GM21529 (cell line): ENCODE results near the gene ADARB2.
"Not testable (repeated sequence)": the region's sequence is repeated elsewhere in the genome, so short reads cannot be mapped to it uniquely, and the experiment has no call there.

Source experiments
- ATAC-seq: cut with Tn5 transposase; IDR thresholded peaks from one replicate; pipeline ENCODE4 v1.9.1; 2021; ENCODE audit not compliant: unreplicated experiment

The ADARB2 gene

DNA sequence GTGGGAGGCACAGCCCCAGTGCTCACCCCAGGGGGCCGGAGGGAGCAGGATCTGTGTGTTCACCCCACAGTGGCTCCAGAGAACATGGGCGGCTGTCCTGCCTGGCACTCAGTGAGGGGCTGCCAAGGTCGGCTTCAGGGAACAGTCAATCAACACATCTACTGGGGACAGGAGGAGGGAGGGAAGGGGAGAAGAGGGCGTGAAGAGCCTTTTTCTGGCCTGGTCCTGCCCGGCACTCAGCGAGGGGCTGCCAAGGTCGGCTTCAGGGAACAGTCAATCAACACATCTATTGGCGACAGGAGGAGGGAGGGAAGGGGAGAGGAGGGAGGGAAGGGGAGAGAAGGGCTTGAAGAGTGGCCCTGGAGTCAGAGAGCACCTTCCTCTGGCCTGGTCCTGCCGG lies 184.9 kb downstream of the ADARB2 start:
- ATAC-seq, result no peak

DNA sequence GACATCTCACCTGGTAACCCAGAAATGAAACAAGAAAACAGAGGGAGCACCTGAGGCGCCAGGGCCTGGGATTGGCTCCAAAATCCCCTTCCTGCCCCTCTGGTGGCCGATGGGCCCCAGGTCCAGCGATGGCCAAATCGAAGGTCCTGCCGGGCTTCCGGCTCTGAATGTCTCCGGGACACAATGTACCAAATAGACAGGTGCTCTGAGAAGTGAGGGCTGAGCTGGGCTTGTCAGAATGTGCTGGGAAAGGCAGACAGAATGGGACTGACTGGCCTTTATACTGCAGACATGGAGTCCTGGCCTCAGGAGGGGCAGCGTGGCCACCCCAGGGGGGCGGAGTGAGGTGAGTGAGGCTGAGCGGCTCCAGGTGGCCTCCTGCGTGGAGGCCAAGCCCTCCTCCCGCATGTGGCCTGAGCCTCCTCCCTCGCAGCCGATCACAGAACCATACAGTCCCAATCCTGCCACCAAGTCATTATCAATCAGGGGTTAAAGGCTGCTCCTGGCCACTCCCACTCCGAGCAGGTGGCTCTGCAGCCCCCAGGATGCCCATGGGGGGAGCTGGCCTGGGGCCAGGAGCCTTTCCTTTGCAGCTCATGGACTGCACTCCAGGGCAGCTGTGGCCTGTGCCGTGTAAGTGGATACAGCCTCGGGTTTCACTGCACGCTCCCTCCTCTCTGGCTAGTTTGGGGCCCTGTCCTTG lies 185.5 kb downstream of the ADARB2 start:
- no peak for ATAC-seq

DNA sequence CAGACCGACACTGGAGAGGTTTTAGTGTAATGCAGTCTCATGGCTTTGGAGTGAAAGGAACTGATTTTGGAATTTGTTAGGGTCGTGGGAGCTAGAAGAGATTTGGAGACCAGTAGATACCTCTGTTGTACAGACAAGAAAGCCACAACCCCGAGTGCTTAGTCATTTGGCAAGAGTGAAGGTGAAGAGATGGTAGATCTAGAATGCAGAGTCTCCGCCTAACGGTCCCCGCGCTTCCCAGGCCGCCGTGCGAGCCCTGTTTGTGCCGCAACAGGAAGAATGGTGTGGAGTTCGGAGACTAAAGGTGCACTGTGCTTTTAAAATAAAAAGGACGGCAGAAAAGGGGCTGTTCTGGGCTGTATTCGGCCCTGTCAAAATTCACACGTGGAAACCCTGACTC lies 186.7 kb downstream of the ADARB2 start:
- no peak for ATAC-seq

DNA sequence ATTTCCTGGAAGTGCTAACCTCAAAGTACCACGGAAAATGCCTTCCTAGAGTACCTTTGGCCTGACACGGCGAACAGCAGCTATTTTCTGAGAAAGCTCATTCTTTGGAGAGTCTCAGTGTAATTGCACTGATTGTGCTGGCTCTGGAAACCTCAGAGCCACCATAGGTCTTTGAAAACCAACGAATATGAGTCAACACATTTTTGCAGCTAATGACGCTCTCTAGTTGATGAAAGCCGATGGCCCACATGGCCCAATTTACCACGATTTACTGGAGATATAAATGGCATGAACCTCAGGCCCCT lies 187.1 kb downstream of the ADARB2 start:
- no peak for ATAC-seq

DNA sequence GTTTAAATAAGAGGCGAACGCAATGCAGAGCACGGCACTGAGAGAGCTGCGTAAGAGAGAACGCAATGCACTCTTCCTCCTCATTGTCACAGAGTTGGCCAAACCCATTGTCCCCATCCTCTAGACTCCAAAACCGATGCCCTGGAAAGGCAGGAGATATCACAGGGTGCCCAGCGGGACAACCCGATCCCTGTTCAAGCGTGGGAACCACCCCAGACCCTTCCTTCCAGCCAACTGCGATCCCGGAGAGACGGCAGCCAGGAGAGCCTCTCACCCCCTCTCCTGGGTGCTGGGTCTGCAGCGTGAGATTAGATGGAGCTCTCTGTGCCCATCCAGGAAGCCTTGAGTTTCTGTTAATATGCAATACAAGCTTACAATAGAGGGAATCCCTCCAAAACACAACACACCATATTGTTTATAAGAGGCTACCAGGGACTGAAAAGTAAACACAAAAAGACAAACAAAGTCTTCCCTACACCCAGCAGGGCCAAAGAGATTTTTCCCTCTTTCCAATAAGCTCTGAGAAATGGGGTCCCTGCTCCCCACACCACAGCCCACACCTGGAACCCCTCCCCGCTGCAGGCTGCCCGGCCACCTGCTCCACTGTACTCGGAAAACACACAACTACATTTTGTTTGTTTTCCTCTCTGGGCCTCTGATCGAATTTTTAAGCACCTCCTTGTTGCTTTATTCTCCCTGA lies 187.6 kb downstream of the ADARB2 start:
- ATAC-seq, result no peak

DNA sequence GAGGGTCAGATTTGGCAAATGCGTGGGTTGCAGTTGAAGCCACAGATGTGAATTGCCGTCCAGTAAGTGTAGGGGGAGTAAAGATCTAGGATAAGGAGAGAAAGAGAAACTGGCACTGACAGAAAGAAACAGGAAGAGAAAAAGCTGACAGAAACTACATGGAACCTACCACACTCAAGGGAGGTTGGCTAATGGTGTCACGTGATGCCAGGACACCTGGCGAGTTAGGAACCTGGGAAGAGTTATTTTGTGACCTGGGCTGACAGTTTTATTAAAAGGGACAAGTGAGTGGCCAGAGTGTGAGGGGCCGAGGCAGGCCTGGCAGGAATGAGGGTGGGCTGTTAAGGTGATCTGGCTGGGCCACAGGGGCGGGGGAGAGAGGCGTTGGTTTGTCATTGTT lies 188.7 kb downstream of the ADARB2 start:
- ATAC-seq, result no peak

DNA sequence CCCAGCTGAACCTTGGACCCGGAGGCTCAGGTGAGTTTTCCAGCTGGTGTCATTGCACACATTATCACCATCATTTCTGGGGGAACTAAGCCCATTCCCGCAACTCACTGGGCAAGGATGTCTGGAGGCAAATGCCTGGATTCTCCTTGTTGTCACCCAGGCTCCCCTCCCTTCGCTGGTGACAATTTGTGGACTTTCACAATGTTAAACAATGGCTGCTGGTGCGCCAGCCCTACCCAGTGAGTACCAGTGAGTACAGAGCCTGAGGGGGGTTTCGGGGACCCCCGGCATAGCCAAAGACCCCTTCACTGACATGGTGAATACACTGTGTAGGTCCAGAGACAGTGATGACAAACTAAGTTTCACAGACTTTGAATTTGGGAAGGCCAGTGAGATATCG lies 189.2 kb downstream of the ADARB2 start:
- ATAC-seq, result no peak

DNA sequence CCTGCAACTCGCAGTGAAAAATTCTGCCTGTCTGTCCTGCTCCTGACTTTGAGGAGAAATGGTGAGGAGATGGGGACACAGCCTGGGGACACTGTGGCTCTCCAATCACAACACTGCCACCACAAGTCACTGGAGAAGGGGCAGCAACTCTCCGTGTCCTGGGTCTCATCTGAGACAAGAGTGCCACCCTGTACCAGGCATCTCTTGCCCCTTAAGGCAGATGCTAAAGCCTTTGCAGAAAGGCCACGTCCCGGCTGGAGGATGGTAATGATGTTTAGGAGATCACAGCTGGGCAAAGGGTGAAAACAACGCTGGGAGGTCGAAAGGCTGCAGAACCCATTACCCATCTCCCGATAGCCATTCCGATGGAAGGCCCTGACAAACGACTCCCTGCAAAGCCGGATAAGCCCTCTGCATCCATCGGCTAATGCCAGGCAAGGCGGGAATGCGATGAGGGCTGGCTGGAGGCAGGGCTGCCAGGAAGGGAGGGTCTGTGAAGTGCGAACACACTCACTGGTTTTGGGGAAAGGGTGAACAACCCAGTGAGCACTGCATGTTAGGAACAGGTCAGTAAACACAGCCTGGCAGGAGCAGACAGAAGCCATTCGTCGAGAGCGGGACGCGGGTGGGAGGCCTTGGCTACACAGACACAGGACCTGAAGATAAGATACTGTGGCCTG lies 190.8 kb downstream of the ADARB2 start:
- no peak for ATAC-seq

DNA sequence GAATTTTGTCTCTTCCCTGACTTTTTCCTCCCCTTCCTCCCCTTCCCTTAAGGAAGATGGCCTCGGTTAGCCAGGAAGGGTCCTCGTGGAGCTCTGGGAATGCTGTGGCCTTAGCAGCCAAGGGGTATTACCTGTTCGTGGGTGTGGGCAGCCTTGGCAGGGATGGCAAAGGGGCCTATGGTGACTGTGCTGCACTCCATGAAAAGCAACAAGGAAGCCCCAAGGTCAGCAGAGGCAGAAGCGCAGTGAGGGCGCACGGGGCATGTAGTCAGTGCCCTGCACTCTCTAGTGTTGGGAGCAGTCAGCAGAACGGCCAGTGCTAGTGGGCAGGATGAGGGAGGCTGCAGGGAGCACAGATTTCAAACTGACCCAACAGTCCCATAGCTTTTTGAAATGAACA lies 191.8 kb downstream of the ADARB2 start:
- ATAC-seq, result no peak

DNA sequence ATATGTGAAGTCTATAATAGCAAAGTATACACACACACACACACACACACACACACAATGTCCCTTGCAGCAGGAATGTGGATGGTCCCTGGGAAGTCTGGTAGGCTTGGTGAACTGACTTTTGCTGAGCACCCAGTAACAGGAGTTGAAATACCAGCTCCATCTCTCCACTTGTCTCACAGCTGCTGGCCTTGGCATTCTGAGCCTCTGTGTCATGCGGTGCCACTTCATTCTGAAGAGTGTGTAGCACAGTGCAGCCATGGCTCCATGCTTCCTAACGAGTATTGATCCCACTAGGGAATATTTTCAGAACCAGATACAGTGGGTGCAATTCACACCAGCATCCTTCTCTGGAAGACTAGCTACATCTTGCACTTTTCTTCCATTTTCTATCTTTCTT lies 192.4 kb downstream of the ADARB2 start:
- no peak for ATAC-seq

DNA sequence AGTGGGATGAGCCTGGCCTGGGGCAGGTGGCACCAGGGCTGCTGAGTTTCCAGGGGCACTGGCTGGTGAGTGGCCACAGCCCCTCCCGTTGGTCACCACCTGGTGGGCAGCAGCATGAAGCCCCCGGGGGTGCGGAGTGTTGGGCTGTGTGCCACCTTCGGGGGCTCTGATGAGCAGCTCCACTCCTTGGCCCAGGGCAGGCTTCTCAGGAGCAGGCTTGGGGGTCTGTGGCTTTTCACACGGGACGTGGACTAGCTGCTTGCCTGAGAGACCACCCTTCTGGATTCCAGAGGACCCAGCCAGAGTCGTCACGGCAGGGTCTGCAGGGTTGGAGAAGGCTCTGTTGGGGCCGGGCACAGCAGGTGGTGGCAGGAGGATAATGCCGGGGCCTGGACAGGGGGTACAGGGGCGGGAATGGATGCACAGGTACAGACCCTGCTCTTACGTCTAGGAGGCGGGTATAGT lies 193.1 kb downstream of the ADARB2 start:
- no peak for ATAC-seq

DNA sequence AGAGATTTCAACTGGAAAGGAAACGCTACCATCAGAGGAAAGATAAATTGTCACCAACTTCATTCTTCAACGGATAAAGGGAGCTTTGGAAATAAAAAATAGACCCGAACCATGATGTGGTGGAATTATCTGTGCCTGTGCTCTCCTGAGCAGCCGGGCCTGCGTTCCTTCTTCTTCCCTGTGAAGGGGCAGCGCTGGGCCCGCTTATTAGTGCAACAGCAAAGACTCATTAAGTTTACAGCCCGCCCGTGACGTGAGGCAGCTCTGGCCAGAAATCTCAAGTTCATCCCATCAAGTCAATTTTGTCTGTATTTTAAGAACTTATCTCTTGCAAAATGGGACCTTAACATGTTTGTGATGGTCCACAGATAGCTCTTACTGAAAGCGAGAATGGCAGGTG lies 193.7 kb downstream of the ADARB2 start:
- ATAC-seq, result no peak

DNA sequence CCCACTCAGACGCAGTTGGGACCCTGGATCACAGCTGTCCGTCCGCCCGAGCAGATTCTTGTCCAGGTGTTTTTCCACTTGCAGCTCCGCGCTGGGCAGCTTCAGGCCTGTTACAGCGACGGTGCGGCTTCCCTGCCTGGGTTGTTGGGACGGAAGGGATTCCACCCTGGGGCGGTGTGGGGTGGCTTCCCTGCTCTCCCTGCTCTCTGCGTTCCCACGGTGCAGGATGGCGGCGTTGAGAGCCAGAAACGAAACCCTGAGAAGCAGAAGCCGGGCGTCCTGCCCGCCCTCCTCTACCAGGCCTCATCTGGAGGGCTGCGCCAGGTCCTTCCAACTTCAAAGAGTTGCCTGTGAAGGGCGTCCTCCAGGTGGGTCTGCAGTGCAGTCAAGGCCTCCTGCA lies 194.4 kb downstream of the ADARB2 start:
- no peak for ATAC-seq

DNA sequence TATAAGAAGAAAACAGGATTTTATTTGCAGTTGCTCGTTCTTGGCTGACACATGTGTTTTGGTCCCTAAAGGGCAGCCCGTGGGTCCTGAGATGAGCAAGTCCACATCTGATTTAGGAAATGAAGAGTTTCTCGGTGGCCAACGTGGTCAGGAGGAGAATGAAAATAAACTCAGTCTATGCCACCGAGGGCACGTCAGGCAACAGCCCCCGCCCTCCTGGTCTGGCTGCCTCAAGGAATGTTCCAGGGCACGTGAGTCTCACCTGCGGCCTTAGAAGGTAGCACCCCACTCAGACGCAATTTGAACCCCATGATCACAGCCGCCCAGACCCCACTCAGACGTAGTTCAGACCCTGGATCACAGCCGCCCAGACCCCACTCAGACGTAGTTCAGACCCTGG lies 197.2 kb downstream of the ADARB2 start:
- no peak for ATAC-seq

DNA sequence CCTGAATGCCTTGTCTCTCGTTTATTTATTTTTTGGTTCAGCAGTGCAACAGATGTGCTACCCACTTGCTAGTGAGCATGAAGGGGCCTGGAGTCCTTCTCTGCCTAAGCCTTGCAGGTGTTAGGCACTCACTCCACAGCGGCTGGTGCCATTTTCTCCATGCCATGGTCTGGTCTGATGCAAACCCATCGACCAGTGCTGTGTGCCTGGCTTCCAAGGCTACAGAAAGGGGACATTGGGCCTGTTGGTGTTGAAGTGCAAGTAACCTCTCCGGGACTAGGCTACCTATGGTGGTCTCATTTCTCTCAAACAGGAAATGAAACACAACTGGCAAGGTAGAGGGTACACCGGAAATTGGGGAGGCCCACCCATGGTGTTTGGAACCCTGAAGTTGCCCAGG lies 198.1 kb downstream of the ADARB2 start:
- no peak for ATAC-seq

DNA sequence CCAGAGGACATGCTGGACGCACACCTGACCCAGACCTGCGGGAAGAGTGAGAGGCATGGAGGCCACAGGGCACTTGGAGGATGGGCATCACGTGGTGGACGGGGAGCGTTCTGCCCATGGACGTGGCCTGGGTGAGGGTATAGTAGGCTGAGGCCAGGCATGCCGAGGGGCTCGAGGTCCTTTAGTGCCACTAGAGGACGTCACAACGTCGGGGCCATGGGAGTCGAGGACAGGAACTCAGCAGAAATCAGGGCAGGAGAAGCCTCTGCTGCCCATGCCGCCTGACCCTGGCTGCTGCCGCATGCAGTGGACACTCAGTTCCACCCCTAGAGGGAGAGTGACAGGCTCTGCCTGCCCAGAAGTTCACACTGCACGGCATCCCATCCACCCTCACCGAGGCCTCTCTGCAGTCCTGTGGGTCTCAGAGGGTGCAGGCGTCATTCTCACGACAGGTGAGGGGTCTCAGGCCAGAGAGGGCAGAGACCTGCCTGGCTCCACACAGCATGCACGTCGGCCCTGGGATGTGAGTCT lies 198.7 kb downstream of the ADARB2 start:
- ATAC-seq, result no peak

DNA sequence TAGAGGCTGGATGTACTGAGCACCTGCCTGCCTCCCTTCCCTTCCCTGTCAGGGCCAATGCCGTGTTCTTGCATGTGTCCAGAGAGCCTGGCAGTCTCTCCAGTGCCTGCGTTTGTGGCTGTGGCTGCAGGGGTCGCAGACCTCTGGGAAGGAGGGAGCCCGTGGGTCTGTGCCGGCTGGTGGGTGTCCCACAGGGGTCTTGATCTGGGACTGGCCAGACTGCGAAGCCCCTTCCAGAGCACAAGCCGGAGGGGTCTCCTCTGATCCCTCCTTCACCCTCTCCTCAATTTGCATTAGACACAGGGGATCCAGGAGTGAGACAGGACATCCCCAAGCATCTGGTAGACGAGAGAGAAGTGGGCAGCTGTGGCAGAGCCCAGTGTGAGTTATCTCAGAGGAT lies 199.2 kb downstream of the ADARB2 start:
- no peak for ATAC-seq

DNA sequence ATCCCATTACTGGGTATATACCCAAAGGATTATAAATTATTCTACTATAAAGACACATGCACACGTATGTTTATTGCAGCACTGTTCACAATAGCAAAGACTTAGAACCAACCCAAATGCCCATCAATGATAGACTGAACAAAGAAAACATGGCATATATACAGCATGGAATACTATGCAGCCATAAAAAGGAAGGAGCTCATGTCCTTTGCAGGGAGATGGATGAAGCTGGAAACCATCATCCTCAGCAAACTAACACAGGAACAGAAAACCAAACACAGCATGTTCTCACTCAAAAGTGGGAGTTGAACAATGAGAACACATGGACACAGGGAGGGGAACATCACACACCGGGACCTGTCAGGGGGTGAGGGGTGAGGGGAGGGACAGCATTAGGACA lies 199.9 kb downstream of the ADARB2 start:
- not testable (repeated sequence) for ATAC-seq

DNA sequence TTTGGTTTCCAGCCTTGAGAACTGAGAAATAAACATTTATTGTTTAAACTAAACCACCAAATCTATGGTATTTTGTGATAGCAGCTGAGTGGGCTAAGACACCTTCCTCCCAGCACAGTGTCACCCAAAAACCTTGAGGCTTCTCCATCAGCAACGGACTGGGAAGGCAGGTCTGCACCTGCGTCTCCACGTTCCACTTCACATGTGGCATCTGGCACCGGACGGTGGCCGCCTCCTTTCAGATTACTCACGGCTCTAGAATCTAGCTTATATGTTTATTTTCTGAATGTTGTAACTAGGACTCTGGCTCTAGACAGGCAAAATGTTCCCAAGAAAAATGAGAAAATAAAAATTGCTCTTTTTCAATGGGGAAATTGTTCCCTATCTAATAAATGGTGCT lies 201.0 kb downstream of the ADARB2 start:
- ATAC-seq, result no peak

DNA sequence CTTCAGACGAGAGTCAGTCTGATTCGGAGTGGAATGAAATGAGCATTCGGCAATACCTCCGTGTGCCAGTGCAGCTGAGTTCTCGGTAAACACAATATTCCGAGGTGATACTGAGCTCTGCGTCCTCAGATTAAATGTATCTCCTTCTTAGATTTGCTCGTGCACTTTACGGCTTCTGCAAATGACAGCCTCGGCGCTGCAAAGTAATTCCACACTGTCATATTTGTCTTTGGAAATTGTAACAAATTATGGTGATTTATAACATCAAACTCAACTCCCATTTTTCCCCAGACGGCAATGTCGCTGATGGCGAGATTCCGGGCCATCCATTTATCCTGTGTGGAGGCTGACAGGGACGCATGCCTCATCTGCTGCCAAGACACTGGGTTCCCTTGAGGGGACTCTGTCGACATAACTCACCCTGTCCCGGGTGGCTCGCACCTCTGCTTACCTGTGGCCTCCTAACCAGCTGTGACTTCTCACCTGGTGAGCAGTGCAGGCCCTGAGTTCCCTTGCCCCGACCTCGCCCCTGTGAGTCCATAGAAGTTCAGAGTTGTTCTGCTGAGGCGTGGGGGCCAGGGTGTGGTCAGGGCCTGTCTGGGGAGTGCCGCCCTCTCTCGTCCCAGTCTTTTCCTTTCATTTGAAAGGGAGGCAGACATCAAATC lies 201.9 kb downstream of the ADARB2 start:
- no peak for ATAC-seq

DNA sequence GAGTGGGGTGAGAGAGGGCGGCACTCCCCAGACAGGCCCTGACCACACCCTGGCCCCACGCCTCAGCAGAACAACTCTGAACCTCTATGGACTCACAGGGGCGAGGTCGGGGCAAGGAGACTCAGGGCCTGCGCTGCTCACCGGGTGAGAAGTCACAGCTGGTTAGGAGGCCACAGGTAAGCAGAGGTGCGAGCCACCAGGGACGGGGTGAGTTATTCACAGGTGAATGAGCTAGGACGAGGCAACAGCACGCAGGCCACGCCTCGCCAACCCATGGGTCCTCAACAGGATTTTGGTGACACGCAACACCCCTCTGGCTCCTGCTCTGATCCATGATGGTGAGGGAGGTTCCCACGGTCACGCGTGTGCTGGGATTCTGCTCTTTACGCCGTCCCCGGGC lies 202.5 kb downstream of the ADARB2 start:
- ATAC-seq, result no peak

DNA sequence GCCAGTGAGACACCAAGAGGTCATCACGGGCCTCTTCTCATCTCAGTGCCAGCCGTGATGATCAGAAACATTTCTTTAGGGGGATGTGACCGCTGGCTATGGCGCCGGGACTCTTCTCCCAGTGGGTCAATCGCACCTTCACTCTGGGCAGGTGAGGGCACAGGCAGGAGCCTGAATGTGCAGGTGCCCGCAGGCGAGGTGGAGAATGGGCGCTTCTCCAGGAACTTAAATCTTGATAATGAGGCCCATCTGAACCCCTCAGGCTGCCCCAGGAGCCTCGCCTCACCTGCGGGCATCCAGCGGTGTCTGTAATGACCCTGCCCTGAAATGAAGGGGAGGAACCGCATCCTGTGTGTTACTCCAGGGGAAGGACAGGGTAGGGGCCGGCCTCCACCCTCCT lies 204.7 kb downstream of the ADARB2 start:
- no peak for ATAC-seq
